Hepatocyte (in vitro differentiated cells): ENCODE results near the gene IREB2. TPM values are rescaled to one million over a fixed set of nuclear protein-coding genes. Genes with fewer than 3 reads are reported as not detected.

Experiments
- DNase-seq: peaks from one replicate; pipeline ENCODE4 v3.0.0-alpha.2; 2016; ENCODE audit warnings: low spot score
- H2AFZ ChIP-seq: fragments of 200-600 bp; sonication (generic); 2 replicates; pipeline ENCODE4 v1.6.0; 2016; ENCODE audit warnings: antibody characterized with exemption, mild to moderate bottlenecking
- H3K27ac ChIP-seq: fragments of 200-600 bp; sonication (generic); 2 replicates; pipeline ENCODE4 v1.5.1; 2016; ENCODE audit warnings: mild to moderate bottlenecking
- H3K27me3 ChIP-seq: fragments of 200-600 bp; sonication (generic); 2 replicates; pipeline ENCODE4 v1.6.1; 2016
- H3K36me3 ChIP-seq: fragments of 200-600 bp; sonication (generic); replicated peaks from 2 replicates; pipeline ENCODE4 v1.5.1; 2016; ENCODE audit warnings: low read depth; ENCODE audit not compliant: insufficient read depth
- H3K4me1 ChIP-seq: fragments of 200-600 bp; sonication (generic); 2 replicates; pipeline ENCODE4 v1.5.1; 2016; ENCODE audit warnings: mild to moderate bottlenecking, moderate library complexity; ENCODE audit not compliant: insufficient read depth
- H3K4me2 ChIP-seq: fragments of 200-600 bp; sonication (generic); 2 replicates; pipeline ENCODE4 v1.6.0; 2016
- H3K4me3 ChIP-seq: fragments of 200-600 bp; sonication (generic); 2 replicates; pipeline ENCODE4 v1.5.1; 2016; ENCODE audit warnings: mild to moderate bottlenecking
- H3K79me2 ChIP-seq: fragments of 200-600 bp; sonication (generic); 2 replicates; pipeline ENCODE4 v1.6.0; 2017; ENCODE audit warnings: mild to moderate bottlenecking
- H3K9me2 ChIP-seq: fragments of 200-600 bp; sonication (generic); replicated peaks from 2 replicates; pipeline ENCODE4 v1.6.0; 2017; ENCODE audit warnings: mild to moderate bottlenecking; ENCODE audit not compliant: insufficient read depth
- H3K9me3 ChIP-seq: fragments of 200-600 bp; sonication (generic); 2 replicates; pipeline ENCODE4 v1.5.1; 2016; ENCODE audit warnings: low read depth, mild to moderate bottlenecking
- H4K20me1 ChIP-seq: fragments of 200-600 bp; sonication (generic); 2 replicates; pipeline ENCODE4 v1.6.0; 2016; ENCODE audit warnings: mild to moderate bottlenecking; ENCODE audit not compliant: insufficient read depth, poor library complexity, severe bottlenecking
- EZH2 ChIP-seq: fragments of 200-600 bp; sonication (generic); IDR thresholded peaks from 2 replicates; pipeline ENCODE4 v1.6.1; 2016; ENCODE audit warnings: antibody characterized with exemption, mild to moderate bottlenecking, borderline replicate concordance
- EZH2phosphoT487 ChIP-seq: fragments of 200-600 bp; sonication (generic); IDR thresholded peaks from one replicate; pipeline ENCODE4 v1.6.1; 2018; ENCODE audit warnings: antibody characterized with exemption, mild to moderate bottlenecking, low read depth, moderate library complexity; ENCODE audit not compliant: unreplicated experiment, severe bottlenecking
- WGBS: methylation state at CpG from one replicate; pipeline ENCODE4 v1.1.6; 2016; ENCODE audit warnings: low lambda C conversion rate; ENCODE audit errors: missing lambda C conversion rate; 5-methylcytosine and 5-hydroxymethylcytosine counted together
- polyA plus RNA-seq: library from polyadenylated mRNA; unstranded; fragments of >200 nt; fragmentation: Nextera tagmentation; extraction: Ambion mirVana; gene quantifications from 2 replicates; pipeline ENCODE4 v1.2.1, GENCODE V29; 2016
- total RNA-seq: library from RNA; depleted of rRNA; stranded (reverse); fragments of >200 nt; gene quantifications from 2 replicates; pipeline ENCODE4 v1.2.3, GENCODE V29; 2014
- TF ChIP-seq, protein P1 (sequence below): fragments of 200-600 bp; sonication (generic); IDR thresholded peaks from 2 replicates; pipeline ENCODE4 v1.5.1; 2016; ENCODE audit warnings: antibody characterized with exemption, mild to moderate bottlenecking; ENCODE audit not compliant: poor library complexity

The IREB2 gene
- total and polyA plus RNA-seq, 2 experiments from 2014 or later, result 20.4 to 54.0 TPM

DNA sequence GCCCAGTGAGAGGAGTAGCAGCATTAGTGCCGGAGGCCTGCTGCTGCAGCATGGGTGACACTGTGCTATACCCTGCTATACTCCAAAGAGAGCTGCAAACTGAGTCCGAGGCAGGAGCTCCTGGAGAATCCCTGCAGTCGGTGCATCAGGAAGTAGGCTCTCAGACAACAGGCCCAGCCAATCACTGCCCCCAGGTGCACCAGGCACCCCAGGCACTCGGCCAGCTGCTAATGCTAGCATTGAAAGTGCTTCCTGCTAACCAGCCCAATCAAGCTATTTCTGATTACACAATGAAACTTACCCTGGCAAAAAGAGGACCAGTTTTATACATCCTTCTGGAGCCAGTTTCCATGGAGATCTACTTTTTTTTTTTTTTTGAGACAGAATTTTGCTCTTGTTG, 45.6 kb upstream of the IREB2 start:
- Histone ChIP-seq H3K9me3 (no peaks in the 10 kb centered on the region), H3K4me2 (no peak overlapping the region), H3K27me3 (no peaks in the 10 kb centered on the region), H3K4me3 (no peak overlapping the region), H4K20me1 (no peaks in the 10 kb centered on the region), H3K9me2 (no peaks in the 10 kb centered on the region), H3K36me3 (no peaks in the 10 kb centered on the region), H3K4me1 (peaks cover 24% of the 10 kb centered on the region), H2AFZ (no peak overlapping the region), H3K79me2 (no peaks in the 10 kb centered on the region), H3K27ac (no peak overlapping the region)
- no peak for DNase-seq
- TF ChIP-seq, protein P1, sequence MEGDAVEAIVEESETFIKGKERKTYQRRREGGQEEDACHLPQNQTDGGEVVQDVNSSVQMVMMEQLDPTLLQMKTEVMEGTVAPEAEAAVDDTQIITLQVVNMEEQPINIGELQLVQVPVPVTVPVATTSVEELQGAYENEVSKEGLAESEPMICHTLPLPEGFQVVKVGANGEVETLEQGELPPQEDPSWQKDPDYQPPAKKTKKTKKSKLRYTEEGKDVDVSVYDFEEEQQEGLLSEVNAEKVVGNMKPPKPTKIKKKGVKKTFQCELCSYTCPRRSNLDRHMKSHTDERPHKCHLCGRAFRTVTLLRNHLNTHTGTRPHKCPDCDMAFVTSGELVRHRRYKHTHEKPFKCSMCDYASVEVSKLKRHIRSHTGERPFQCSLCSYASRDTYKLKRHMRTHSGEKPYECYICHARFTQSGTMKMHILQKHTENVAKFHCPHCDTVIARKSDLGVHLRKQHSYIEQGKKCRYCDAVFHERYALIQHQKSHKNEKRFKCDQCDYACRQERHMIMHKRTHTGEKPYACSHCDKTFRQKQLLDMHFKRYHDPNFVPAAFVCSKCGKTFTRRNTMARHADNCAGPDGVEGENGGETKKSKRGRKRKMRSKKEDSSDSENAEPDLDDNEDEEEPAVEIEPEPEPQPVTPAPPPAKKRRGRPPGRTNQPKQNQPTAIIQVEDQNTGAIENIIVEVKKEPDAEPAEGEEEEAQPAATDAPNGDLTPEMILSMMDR, result no peak
- TF ChIP-seq EZH2 (no peak), EZH2phosphoT487 (no peak)
- 61% methylated on average over 4 of the region's 4 CpGs for WGBS

DNA sequence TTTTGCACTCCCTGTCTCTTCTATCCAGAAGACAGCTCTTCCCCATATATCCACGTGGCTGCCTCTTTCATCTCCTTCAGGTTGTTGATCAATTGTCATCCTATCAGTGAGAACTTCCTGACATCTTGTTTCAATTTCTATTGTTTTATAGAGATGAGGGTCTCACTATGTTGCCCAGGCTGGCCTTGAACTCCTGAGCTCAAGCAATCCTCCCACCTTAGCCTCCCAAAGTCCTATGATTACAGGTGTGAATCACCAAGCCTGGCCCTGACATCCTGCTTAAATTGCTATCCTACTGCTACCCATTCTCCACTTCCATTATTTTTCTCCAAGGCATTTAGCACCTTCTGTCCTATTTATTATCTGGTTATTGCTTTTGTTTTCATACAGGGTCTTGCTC, 44.9 kb upstream of the IREB2 start:
- no peak overlapping the region for H3K4me3 ChIP-seq
- no peak for TF ChIP-seq EZH2phosphoT487
- TF ChIP-seq, protein P1, result no peak
- no peak for TF ChIP-seq EZH2
- H3K4me1 ChIP-seq, result peaks cover 18% of the 10 kb centered on the region
- no peak overlapping the region for H3K4me2 ChIP-seq
- no peaks in the 10 kb centered on the region for H3K79me2 ChIP-seq
- no peak overlapping the region for H2AFZ ChIP-seq
- H3K36me3 ChIP-seq, result no peaks in the 10 kb centered on the region
- H4K20me1 ChIP-seq, result no peaks in the 10 kb centered on the region
- H3K27ac ChIP-seq, result no peak overlapping the region
- 57% methylated on average over 1 of the region's 1 CpG for WGBS
- H3K9me2 ChIP-seq, result no peaks in the 10 kb centered on the region
- no peak for DNase-seq
- no peaks in the 10 kb centered on the region for H3K9me3 ChIP-seq
- no peaks in the 10 kb centered on the region for H3K27me3 ChIP-seq

- Histone ChIP-seq H3K79me2 (no peaks in the 10 kb centered on the region), H2AFZ (no peak overlapping the region), H4K20me1 (no peaks in the 10 kb centered on the region), H3K27ac (no peak overlapping the region), H3K27me3 (no peaks in the 10 kb centered on the region), H3K4me1 (peaks cover 16% of the 10 kb centered on the region), H3K4me2 (no peak overlapping the region), H3K4me3 (no peak overlapping the region), H3K9me3 (no peaks in the 10 kb centered on the region), H3K9me2 (no peaks in the 10 kb centered on the region), H3K36me3 (no peaks in the 10 kb centered on the region)
- DNase-seq, result no peak
- 87% methylated on average over 3 of the region's 3 CpGs for WGBS
- TF ChIP-seq EZH2, result no peak
- TF ChIP-seq, protein P1, result no peak
- TF ChIP-seq EZH2phosphoT487, result no peak
These were observed 44.0 kb upstream of the IREB2 start for GRCh38 chr15:78394026-78394425.
